HG02870 (cell line): ENCODE data around the gene PCNX4.

Experiments
- ATAC-seq: cut with Tn5 transposase; IDR thresholded peaks from one replicate; pipeline ENCODE4 v1.9.1; 2021; ENCODE audit warnings: mild to moderate bottlenecking, moderate library complexity; ENCODE audit not compliant: unreplicated experiment

PCNX4 gene

DNA sequence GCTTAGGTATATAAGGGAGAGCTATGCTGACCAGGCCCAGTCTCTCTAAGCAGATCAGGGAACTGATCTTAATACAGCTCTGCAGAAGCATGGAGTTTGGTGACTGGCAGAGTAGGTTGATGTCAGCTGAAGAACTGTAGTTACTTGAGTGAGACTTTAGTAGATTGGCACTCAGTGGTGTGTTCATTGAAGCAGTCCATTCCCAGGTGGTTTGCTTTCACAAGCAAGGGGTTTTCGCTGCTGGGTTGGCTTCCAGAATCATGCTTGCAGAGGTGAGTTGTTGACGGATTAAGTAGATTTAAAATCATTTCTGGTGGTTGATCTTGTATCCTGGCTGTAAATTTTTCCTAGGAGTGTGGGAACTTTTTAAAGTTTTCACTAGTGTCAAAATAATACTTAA, 80.0 kb downstream of the PCNX4 start:
- no peak for ATAC-seq

DNA sequence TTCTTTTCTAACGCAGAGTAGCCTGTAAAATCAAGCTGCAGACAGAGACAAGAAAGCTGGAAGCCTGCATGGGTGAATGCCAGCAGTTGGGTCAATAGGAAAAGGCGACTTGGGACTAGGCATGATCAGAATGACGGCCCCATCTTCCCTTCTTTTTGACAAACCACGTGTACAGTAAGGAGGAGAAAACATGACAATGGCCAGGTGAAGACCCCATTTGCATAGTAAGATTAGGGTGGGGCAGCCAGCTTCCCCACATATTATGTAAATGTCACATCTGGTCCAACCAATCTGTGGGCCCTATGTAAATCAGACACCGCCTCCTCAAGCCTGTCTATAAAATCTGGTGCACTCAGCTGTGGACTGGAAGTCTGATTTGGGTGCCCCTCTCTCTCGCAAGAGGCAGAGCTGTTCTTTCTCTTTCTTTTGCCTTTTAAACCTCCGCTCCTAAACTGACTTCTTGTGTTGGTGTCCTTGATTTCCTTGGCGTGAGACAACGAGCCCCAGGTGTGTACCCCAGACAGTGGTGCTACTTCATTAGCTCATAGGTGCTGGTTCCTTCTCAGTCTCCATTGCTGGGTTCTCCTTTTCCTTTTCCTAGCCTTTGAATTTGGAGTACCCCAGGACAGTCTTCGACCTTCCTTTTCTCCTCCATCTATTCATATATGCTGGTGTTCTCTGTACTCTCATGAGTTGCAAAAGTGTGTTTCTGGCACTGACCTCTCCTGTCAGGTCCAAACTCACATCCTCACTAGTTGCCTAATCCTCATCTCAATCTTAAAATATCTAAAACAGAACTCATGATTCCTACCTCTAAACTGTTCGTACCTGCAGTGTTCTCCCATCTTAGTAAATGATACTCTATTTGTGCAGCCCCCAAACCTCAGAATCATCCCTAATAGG, 82.9 kb downstream of the PCNX4 start:
- ATAC-seq: no peak

- no peak for ATAC-seq
Observed at GRCh38 chr14:60175255-60175902, 83.7 kb downstream of the PCNX4 start.

DNA sequence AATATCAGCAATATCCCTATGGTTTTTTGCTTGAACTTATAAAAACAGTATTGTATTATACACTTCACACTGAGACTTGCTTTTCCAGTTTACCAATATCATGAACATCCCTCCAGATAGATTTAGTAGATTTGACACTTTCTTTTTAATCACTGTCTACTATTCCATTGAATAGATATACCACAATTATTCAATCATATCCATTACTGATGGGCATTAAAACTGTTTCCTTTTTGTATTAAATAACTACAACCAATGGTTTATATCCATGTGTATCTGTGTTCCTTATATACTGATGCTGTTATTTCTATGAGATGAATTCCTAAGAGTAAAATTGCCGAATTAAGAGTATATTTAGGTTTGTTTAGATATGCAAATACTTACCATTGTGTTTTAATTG, 86.4 kb downstream of the PCNX4 start:
- ATAC-seq: no peak

GRCh38 chr14:60178820-60179219, 87.1 kb downstream of the PCNX4 start:
- ATAC-seq: no peak

DNA sequence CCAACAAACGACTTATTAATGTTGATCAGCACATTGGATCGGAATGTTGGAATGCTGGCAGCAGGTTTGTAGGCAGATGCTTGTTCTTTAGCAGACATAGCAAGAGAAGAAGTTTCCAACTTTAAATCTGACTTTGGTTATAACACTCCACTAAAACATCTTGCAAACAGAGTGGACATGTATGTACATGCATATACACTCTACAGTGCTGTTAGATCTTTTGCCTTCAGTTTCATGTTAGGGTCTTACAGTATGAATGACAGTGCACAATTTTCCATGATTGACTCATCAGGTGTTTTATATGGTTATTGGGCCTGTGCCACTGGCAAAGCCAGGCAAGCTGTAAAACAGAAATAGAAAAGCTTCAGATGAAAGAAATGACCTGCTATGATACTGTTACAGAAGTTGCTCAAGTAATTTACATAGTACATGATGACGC, 87.7 kb downstream of the PCNX4 start:
- ATAC-seq: no peak

DNA sequence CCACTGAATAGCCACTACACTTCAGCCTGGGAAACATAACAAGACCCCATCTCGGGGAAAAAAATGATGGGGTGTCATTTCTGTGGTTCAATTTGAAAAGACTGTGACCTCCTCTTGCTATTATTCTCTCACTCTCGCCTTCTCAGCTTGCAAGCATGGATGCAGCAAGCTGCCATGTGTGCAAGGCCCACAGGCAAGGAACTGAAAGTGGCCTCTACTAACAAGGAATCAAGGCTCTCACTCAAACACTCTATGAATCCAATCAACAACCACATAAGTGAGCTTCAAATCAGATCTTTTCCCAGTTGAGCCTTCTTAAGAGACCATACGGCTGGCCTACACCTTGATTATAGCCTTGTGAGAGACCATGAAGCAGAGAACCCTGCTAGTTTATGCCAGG, 91.4 kb downstream of the PCNX4 start:
- peak; percentile 30 for ATAC-seq

- ATAC-seq: peak; percentile 40
Observed at GRCh38 chr14:60183741-60184140, 92.0 kb downstream of the PCNX4 start.

- ATAC-seq: peak; percentile 32
Observed at GRCh38 chr14:60184146-60184904, 92.6 kb downstream of the PCNX4 start.

- ATAC-seq: no peak
Observed at GRCh38 chr14:60184905-60185555, 93.3 kb downstream of the PCNX4 start.

- ATAC-seq: no peak
Observed at GRCh38 chr14:60188115-60188514, 96.4 kb downstream of the PCNX4 start.

GRCh38 chr14:60188696-60189095, 97.0 kb downstream of the PCNX4 start:
- no peak for ATAC-seq

GRCh38 chr14:60189923-60190840, 98.5 kb downstream of the PCNX4 start:
- ATAC-seq: no peak

DNA sequence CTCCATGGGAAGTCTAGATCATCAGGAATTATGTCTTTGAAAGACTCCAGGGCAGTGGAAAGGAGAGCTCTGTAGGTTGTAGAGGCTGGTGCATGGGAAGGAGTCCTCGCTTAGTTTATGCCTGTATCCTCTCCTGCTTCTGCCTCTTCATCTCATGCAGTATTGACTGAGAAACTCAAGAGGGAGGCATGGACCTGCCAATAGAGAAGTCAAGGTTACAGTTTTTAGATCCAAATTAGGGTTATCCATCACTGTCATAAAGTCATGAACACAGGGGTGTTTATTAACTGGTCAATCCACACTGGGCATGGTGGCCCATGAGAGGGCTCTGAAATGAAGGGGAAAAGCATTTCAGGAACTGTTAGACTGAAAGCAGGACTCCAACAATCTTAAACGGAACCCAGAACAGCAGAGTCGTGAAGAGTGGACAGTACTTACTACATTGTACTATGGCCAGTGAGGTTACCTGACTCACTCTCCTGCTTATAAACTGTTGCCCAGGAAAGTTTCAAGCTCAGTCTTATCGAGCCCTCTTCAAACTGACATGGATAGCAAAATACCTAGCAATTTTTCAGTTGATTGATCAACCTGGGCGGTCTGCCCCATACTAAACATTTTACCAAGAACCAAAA, 103.6 kb downstream of the PCNX4 start:
- peak; percentile 76 for ATAC-seq

- ATAC-seq: no peak
Observed at GRCh38 chr14:60196291-60196690, 104.6 kb downstream of the PCNX4 start.

DNA sequence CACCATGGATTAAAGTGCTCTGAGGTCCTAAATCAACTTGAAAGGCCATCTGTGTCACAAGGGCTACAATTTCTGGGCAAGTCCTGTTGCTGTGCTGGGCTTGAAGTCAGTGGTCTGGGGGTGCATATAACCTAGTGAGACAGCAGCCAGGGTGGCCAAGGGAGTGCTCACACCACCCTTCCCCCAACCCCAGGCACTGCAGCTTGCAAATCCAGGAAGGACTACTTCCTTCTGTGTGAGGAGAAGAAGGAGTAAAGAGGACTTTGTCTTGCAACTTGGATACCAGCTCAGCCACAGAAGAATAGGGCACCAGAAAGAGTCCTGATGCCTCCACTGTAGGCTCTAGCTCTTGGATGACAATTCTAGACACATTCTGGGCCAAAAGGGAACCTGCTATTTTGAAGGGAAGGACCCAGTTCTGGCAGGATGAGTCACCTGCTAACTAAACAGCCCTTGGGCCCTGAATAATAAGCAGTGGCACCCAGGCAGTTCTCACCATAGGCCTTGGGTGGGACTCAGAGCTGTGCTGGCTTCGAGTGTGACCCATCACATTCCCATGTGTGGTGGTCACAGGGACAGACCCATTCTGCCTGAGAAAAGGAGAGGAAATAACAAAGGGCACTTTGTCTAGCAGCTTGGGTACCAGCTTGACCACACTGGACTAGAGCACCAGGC, 106.0 kb downstream of the PCNX4 start:
- no peak for ATAC-seq

DNA sequence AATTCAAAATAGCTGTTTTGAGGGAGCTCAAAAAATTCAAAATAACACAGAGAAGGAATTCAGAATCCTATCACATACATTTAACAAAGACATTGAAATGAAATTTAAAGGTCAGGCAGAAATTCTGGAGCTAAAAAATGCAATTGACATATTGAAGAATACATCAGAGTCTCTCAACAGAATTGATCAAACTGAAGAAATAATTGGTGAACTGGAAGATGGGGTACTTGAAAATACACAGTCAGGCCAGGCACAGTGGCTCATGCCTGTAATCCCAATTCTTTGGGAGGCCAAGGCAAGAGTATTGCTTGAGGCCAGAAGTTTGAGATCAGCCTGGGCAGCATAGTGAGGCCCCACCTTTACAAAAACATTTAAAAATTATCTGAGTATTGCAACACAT, 107.6 kb downstream of the PCNX4 start:
- ATAC-seq: no peak

DNA sequence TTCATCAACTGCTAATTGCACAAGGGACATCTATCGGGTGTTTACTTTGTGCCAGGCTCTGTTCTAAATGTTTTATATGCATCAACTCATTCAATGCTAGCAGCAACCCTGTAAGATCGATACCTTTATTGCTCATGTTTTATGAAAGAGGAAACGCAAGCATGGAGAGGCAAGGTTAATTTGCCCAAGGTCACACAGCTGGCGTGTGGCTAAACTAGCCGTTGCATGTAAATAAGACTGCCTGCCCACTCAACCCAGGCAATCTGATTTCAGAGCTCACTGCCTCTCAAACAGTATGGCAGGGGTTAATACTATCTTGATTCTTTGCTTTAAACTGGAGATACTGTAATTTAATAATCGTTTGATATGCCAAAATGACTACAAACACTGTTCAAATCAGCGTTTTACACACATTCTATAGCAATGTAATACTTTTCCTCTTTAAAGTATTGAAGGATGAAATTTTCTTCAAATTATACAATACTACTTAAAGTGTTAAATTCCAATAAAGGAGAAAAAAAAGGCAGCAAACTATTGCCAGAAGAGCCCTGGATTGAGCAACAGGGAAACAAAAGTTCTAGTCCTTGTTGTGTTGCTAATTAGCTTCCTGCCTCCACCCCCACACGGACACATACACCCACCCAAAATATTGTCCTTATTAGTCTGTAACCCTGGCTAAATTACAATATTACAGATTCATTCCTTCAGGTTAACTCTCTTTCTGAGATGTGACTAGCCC, 112.5 kb downstream of the PCNX4 start:
- ATAC-seq: peak; percentile 63
